Hepatocyte (in vitro differentiated cells): ENCODE measurements around the gene FCGBP. TPM values are rescaled to one million over a fixed set of nuclear protein-coding genes. Genes with fewer than 3 reads are reported as not detected.
"Not testable (repeated sequence)": the region's sequence is repeated elsewhere in the genome, so short reads cannot be mapped to it uniquely, and the experiment has no call there.

Source experiments
- DNase-seq: peaks from one replicate; pipeline ENCODE4 v3.0.0-alpha.2; 2016; ENCODE audit warnings: low spot score
- H2AFZ ChIP-seq: fragments of 200-600 bp; sonication (generic); 2 replicates; pipeline ENCODE4 v1.6.0; 2016; ENCODE audit warnings: antibody characterized with exemption, mild to moderate bottlenecking
- H3K27ac ChIP-seq: fragments of 200-600 bp; sonication (generic); 2 replicates; pipeline ENCODE4 v1.5.1; 2016; ENCODE audit warnings: mild to moderate bottlenecking
- H3K27me3 ChIP-seq: fragments of 200-600 bp; sonication (generic); 2 replicates; pipeline ENCODE4 v1.6.1; 2016
- H3K36me3 ChIP-seq: fragments of 200-600 bp; sonication (generic); replicated peaks from 2 replicates; pipeline ENCODE4 v1.5.1; 2016; ENCODE audit warnings: low read depth; ENCODE audit not compliant: insufficient read depth
- H3K4me1 ChIP-seq: fragments of 200-600 bp; sonication (generic); 2 replicates; pipeline ENCODE4 v1.5.1; 2016; ENCODE audit warnings: mild to moderate bottlenecking, moderate library complexity; ENCODE audit not compliant: insufficient read depth
- H3K4me2 ChIP-seq: fragments of 200-600 bp; sonication (generic); 2 replicates; pipeline ENCODE4 v1.6.0; 2016
- H3K4me3 ChIP-seq: fragments of 200-600 bp; sonication (generic); 2 replicates; pipeline ENCODE4 v1.5.1; 2016; ENCODE audit warnings: mild to moderate bottlenecking
- H3K79me2 ChIP-seq: fragments of 200-600 bp; sonication (generic); 2 replicates; pipeline ENCODE4 v1.6.0; 2017; ENCODE audit warnings: mild to moderate bottlenecking
- H3K9me2 ChIP-seq: fragments of 200-600 bp; sonication (generic); replicated peaks from 2 replicates; pipeline ENCODE4 v1.6.0; 2017; ENCODE audit warnings: mild to moderate bottlenecking; ENCODE audit not compliant: insufficient read depth
- H3K9me3 ChIP-seq: fragments of 200-600 bp; sonication (generic); 2 replicates; pipeline ENCODE4 v1.5.1; 2016; ENCODE audit warnings: low read depth, mild to moderate bottlenecking
- H4K20me1 ChIP-seq: fragments of 200-600 bp; sonication (generic); 2 replicates; pipeline ENCODE4 v1.6.0; 2016; ENCODE audit warnings: mild to moderate bottlenecking; ENCODE audit not compliant: insufficient read depth, poor library complexity, severe bottlenecking
- CTCF ChIP-seq: fragments of 200-600 bp; sonication (generic); IDR thresholded peaks from 2 replicates; pipeline ENCODE4 v1.5.1; 2016; ENCODE audit warnings: antibody characterized with exemption, mild to moderate bottlenecking; ENCODE audit not compliant: poor library complexity
- WGBS: methylation state at CpG from one replicate; pipeline ENCODE4 v1.1.6; 2016; ENCODE audit warnings: low lambda C conversion rate; ENCODE audit errors: missing lambda C conversion rate; 5-methylcytosine and 5-hydroxymethylcytosine counted together
- polyA plus RNA-seq: library from polyadenylated mRNA; unstranded; fragments of >200 nt; fragmentation: Nextera tagmentation; extraction: Ambion mirVana; gene quantifications from 2 replicates; pipeline ENCODE4 v1.2.1, GENCODE V29; 2016
- total RNA-seq: library from RNA; depleted of rRNA; stranded (reverse); fragments of >200 nt; gene quantifications from 2 replicates; pipeline ENCODE4 v1.2.3, GENCODE V29; 2014

The FCGBP gene
- total and polyA plus RNA-seq, 2 experiments from 2014 or later = 2.4 to 48.2 TPM

DNA sequence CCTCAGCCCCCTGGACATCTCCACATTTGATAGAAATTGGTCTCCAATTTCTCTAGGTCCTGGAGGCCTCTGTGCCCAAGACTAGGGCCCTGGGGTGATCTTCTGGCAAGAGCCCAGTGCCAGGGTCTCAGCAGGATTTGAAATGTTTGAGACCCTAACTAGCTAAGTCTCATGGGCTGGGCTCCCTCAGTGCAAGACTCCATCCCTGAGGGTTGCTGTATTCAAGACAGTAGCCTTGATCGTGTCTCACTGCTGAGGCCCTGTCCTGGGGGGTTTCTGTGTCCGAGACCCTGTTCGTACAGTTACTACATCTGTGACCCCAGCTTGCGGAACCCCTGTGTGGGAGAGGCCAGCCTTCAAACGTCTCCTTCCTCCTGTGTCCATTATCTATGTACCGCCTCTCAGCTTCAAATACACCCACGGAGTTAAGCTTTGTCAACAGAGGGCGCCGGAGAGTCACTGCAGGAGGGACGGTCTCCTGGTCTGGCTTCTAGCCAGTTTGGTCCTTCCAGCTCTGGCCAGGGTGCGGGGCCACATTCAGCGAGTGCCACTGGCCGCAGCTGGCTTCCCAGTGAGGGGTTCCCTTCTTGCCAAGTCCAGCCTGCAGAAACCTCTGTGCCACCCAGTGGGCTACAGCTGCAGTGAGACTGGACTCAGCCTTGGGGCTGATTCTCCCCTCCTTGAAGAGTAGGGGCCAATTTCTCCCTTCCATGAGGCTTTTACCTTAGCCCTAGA is 36.8 kb downstream of the FCGBP start:
- H3K9me3 ChIP-seq, H4K20me1 ChIP-seq, H3K79me2 ChIP-seq, H3K36me3 ChIP-seq, H3K9me2 ChIP-seq, H3K4me2 ChIP-seq, H3K4me3 ChIP-seq, H3K4me1 ChIP-seq, H2AFZ ChIP-seq, H3K27ac ChIP-seq, H3K27me3 ChIP-seq: not testable (repeated sequence)
- TF ChIP-seq CTCF = peak; percentile 64
- WGBS = 15% methylated on average over 13 of the region's 13 CpGs
- peak; percentile 78 for DNase-seq

DNA sequence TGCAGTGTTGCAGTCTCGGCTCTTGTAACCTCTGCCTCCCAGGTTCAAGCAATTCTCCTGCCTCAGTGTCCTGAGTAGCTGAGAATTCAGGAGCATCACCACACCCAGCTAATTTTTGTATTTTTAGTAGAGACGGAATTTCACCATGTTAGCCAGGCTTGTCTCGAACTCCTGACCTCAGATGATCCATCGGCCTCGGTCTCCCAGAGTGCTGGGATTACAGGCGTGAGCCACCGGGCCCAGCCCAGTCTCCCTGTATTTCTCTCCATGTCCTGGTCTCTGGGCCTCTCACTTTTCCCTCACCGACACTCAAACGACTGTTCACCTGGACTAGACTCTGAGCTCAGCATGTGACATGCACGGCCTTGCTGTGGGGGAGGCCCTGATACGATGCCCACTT is 39.3 kb downstream of the FCGBP start:
- not testable (repeated sequence) for H3K27me3 ChIP-seq, H2AFZ ChIP-seq, DNase-seq, H3K27ac ChIP-seq, H3K4me1 ChIP-seq, H4K20me1 ChIP-seq, H3K4me2 ChIP-seq, H3K4me3 ChIP-seq, H3K9me2 ChIP-seq, H3K9me3 ChIP-seq, H3K36me3 ChIP-seq, H3K79me2 ChIP-seq
- 93% methylated on average over 11 of the region's 11 CpGs for WGBS

GRCh38 chr19:39894236-39894606 is 40.2 kb downstream of the FCGBP start:
- H3K9me3 ChIP-seq, H3K36me3 ChIP-seq, H3K4me3 ChIP-seq, H3K4me2 ChIP-seq, H4K20me1 ChIP-seq, H3K27me3 ChIP-seq, H3K4me1 ChIP-seq, DNase-seq, H3K79me2 ChIP-seq, H3K9me2 ChIP-seq, H3K27ac ChIP-seq, H2AFZ ChIP-seq: not testable (repeated sequence)
- 85% methylated on average over 14 of the region's 16 CpGs for WGBS

GRCh38 chr19:39893366-39894235 is 40.8 kb downstream of the FCGBP start:
- WGBS = 87% methylated on average over 27 of the region's 29 CpGs

DNA sequence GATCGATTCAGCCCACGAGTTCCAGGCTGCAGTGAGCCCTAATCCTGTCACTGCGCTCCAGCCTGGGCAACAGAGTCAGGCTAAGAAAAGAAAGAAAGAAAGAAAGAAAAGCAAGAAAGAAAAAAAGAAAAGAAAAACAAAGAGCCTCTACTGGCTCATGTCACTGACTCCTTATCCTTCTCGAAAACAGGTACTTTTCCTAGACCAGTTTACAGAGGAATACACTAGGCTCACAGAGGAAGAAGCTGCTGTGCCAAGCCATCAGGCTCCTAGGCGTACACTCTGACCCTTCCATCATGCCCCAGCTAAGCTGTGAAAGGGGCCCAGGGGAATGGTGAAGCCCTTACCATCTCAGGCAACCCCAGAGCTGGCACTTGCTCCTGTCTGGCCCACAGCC is 41.9 kb downstream of the FCGBP start:
- H3K9me3 ChIP-seq, DNase-seq, H4K20me1 ChIP-seq: not testable (repeated sequence)

More at GRCh38 chr19:39893366-39894235, 40.8 kb downstream of the FCGBP start:
- not testable (repeated sequence) for DNase-seq, H2AFZ ChIP-seq, H3K9me2 ChIP-seq, H3K79me2 ChIP-seq, H3K27me3 ChIP-seq, H4K20me1 ChIP-seq, H3K27ac ChIP-seq, H3K36me3 ChIP-seq, H3K4me1 ChIP-seq, H3K9me3 ChIP-seq, H3K4me2 ChIP-seq, H3K4me3 ChIP-seq

GRCh38 chr19:39891660-39892505 is 42.6 kb downstream of the FCGBP start:
- not testable (repeated sequence) for H3K27ac ChIP-seq, H3K27me3 ChIP-seq, H2AFZ ChIP-seq, H4K20me1 ChIP-seq, H3K4me1 ChIP-seq, H3K36me3 ChIP-seq, H3K4me3 ChIP-seq, H3K79me2 ChIP-seq, DNase-seq, H3K9me3 ChIP-seq, H3K9me2 ChIP-seq
- 85% methylated on average over 64 of the region's 64 CpGs for WGBS
- peak overlapping the region; percentile 25 for H3K4me2 ChIP-seq

More for the DNA sequence above, 41.9 kb downstream of the FCGBP start:
- H3K79me2 ChIP-seq, H3K9me2 ChIP-seq, H3K4me2 ChIP-seq, H2AFZ ChIP-seq, H3K36me3 ChIP-seq, H3K4me3 ChIP-seq, H3K27me3 ChIP-seq, H3K4me1 ChIP-seq, H3K27ac ChIP-seq: not testable (repeated sequence)
- WGBS = 92% methylated on average over 5 of the region's 5 CpGs
